ENCODE results near the gene LRRC38. TPM values are rescaled to one million over a fixed set of nuclear protein-coding genes. Genes with fewer than 3 reads are reported as not detected.
"Not testable (repeated sequence)": the region's sequence is repeated elsewhere in the genome, so short reads cannot be mapped to it uniquely, and the experiment has no call there.

Gene LRRC38
- total RNA-seq, 1 donor from 2014 or later, result 1.4 TPM

DNA sequence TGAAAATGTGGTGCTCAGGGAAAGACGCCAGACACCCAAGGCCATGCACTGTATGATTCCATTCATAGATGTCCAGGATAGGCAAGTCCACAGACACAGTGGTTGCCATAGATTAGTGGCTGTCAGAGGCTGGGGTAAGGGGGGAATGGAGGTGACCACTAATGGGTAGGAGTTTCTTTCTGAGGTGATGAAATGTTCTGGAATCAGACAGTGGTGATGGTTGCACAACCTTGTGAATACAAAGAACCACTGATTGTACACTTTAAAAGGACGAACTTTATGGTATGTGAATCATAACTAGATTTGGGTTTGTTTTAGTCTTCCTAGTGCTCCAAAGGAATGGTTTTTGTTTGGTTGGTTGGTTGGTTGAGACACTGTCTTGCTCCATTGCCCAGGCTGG is 51.8 kb downstream of the LRRC38 start:
- no peak for DNase-seq

DNA sequence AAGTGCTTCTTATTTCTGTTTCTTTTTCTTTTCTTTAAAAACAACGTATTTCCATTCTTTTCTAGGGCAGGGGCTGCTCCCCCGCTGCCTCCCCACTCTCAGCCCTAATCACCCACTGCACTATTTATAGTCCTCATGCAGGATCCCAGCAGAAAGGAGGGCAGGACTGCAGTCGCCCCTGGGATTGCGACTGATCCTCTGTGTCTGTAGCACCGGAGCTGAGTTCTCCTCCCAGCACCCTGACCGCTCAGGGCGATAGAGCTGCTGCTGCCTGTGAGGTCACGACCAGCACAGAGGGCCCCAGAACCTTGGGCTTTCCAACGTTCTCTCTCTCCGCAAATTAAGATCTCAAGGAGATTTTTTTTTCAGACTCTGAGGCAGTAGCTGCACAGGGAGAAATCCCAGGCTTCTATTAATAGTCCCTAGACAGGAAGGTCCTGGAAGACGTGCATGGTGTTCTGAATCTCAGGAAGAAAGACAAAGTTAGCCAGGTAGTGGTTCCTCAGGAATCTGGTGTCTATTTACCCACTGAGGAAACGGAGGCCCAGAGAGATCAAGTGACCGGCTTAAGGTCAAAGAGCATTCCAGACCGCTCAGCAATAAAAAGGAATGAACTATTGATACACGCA is 56.8 kb downstream of the LRRC38 start:
- no peak for DNase-seq

DNA sequence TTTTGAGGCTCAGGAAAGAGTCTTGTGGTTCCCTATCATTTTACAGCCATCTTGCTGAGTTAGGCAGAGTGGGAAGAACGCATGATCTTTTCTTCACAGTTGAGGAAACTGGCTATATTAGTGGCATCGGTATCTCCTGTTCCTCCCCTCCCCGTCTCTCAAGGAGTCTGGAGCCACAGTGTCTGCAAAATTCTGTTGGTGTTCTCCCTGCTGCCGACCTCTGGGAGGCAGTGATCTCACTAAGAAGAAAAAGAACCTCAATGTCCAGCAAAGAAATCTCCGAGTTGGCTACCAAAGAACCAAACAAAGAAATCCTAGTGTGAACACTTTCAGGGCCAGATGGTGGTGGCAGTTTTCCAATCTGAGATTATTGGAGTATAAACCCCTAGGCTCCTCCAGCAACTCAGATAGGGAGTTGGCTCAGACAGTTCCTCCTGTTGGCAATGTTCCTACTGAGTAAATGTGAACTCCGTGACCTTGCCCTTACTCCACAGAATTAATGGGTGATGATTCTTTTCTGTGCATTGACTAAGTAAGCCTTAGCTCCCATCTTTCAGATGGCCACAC is 62.3 kb downstream of the LRRC38 start:
- no peak for DNase-seq

DNA sequence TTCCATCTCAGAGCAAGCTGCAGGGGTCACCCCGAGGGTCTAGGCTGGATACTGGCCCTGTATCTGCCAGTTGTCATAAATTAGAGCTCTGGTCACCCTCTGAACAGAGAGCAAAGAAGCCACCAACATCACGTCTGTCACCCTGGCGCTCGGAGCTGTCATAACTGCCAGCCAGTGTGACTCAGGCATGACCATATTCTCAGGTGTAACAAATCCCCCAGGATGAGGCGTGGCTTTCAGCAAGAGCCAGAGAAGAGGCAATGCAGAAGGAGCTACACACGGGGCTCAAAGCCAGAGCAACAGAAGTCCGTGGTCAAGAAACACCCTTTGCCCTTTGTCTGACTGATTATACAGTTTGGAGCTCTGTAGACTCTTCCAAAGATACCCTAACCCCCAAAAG is 63.6 kb downstream of the LRRC38 start:
- no peak for DNase-seq

DNA sequence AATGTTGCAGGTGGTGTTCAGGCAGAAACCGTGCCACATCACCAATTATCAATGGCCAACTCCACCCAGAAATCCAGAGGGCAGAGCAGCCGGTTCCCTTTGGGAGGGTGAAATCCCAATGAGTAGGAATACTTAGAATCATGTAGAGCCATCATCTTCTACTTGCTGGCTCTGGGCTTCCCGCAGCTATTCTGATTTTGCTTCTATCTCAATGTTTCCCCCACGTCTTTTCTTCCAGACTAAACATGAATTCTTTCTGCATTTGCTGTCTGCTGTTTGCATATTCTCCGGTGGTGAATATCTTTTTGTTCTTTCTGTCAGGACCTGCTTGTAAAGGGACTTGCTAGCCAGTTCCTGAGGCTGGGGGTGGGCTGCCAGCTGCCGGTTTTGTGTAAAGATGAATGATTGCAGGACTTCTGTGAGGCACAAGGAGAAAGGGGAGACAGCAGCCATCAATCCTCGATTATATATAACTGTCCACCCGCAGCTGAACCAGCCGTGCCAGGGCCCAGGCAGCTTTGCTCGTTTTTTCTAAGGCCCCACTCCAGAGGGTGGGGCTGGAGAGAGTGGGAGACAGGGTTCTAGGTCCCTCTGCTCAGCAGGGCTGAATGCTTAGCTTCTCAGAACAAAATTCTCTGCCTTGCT is 70.3 kb downstream of the LRRC38 start:
- no peak for DNase-seq

DNA sequence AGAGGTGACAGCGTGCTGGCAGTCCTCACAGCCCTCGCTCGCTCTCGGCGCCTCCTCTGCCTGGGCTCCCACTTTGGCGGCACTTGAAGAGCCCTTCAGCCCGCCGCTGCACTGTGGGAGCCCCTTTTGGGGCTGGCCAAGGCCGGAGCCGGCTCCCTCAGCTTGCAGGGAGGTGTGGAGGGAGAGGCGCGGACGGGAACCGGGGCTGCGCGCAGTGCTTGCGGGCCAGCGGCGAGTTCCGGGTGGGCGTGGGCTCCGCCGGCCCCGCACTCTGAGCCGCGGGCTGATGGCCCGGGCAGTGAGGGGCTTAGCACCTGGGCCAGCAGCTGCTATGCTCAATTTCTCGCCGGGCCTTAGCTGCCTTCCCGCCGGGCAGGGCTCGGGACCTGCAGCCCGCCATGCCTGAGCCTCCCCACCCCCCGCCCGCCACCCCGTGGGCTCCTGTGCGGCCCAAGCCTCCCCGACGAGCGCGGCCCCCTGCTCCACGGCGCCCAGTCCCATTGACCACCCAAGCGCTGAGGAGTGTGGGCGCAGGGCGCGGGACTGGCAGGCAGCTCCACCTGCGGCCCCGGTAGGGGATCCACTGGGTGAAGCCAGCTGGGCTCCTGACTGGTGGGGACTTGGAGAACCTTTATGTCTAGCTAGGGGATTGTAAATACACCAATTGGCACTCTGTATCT is 74.6 kb downstream of the LRRC38 start:
- not testable (repeated sequence) for DNase-seq

DNA sequence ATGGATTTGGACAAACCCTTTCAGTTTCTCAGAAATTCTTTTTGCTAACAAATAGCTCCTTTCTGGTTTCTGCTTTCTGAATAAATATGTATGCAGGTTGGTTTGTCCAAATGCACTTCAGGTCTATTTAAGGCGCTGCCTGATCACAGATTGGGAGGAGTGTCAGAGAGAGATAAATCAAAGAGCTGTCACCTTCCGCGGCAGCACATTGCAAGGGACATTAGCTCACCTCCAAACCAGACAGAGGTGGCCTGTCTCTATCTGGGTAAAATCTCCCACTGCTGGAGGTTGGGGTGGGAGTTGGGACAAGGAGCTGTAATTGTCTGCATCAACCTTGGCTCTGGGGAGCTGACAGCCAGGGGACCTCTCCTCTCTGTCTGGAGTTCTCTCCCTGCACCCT is 78.3 kb downstream of the LRRC38 start:
- DNase-seq, result no peak

DNA sequence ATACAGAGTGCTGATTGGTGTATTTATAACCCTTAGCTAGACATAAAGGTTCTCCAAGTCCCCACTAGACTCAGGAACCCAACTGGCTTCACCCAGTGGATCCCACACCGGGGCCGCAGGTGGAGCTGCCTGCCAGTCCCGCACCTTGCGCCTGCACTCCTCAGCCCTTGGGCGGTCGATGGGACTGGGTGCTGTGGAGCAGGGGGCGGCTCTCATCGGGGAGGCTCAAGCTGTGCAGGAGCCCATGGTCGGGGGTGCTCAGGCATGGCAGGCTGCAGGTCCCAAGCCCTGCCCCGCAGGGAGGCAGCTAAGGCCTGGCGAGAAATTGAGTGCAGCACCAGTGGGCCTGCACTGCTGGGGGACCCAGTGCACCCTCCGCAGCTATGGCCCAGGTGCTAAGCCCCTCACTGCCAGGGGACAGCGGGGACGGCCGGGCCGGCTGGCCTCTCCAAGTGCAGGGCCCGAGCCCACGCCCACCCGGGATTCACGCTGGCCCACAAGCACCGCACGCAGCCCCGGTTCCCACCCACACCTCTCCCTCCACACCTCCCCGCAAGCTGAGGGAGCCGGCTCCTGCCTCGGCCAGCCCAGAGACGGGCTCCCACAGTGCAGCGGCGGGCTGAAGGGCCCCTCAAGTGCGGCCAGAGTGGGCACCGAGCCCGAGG is 80.0 kb downstream of the LRRC38 start:
- DNase-seq, result not testable (repeated sequence)

DNA sequence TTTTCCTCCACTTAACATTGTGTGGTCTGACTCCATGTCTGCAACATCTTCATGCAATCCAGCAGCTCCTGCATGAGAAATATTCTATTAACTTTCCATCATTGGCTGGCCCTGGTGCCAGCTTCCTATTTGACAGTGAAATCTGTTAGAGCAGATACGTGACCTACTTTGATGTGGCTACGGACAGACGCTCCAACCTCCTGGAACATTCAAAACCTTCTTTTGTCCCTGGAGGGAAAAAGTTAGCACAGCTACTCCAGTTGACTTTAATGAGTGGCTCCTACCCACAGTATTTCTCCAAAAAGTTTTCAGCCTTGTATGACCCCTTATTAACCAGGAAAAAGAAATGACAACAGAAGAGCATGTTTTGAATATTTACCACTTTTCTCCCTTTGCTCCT is 81.6 kb downstream of the LRRC38 start:
- DNase-seq, result no peak

DNA sequence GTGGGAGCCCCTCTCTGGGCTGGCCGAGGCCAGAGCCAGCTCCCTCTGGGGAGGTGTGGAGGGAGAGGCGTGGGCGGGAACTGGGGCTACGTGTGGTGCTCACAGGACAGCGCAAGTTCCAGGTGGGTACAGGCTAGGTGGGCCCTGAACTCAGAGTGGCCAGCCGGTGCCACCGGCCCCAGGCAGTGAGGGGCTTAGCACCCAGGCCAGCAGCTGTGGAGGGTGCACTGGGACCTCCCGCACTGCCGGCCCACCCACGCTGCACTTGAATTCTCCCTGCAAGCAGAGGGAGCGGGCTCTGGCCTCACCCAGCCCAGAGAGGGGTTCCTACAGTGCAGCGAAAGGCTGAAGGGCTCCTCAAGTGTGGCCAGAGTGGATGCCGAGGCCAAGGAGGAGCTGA is 83.3 kb downstream of the LRRC38 start:
- DNase-seq, result no peak

Other genes starting within 250 kb of the LRRC38 start
- not detected for gene PRAMEF8, start 228.9 kb downstream of the LRRC38 start, total RNA-seq
- not detected for gene PRAMEF33, start 210.5 kb downstream of the LRRC38 start, total RNA-seq
- not detected for gene PRAMEF15, start 198.4 kb downstream of the LRRC38 start, total RNA-seq
- not detected for gene PRAMEF14, start 166.9 kb downstream of the LRRC38 start, total RNA-seq
- not detected for gene PRAMEF19, start 142.1 kb downstream of the LRRC38 start, total RNA-seq
- gene PRAMEF17, start 124.4 kb downstream of the LRRC38 start, total RNA-seq, result not detected
- gene PRAMEF20, start 103.6 kb downstream of the LRRC38 start, total RNA-seq, result not detected
- 5.3 TPM for gene PDPN, start 69.8 kb upstream of the LRRC38 start, total RNA-seq
- gene PRDM2, start 186.2 kb upstream of the LRRC38 start, total RNA-seq, result 36.9 TPM